ENCODE data around the gene DNASE1L2. TPM values are rescaled to one million over a fixed set of nuclear protein-coding genes. Genes with fewer than 3 reads are reported as not detected.

Gene DNASE1L2
- total and polyA plus RNA-seq, 2 of the 4 experiments (the other 2 are of a cell fraction), result 0.18 to 0.75 TPM

DNA sequence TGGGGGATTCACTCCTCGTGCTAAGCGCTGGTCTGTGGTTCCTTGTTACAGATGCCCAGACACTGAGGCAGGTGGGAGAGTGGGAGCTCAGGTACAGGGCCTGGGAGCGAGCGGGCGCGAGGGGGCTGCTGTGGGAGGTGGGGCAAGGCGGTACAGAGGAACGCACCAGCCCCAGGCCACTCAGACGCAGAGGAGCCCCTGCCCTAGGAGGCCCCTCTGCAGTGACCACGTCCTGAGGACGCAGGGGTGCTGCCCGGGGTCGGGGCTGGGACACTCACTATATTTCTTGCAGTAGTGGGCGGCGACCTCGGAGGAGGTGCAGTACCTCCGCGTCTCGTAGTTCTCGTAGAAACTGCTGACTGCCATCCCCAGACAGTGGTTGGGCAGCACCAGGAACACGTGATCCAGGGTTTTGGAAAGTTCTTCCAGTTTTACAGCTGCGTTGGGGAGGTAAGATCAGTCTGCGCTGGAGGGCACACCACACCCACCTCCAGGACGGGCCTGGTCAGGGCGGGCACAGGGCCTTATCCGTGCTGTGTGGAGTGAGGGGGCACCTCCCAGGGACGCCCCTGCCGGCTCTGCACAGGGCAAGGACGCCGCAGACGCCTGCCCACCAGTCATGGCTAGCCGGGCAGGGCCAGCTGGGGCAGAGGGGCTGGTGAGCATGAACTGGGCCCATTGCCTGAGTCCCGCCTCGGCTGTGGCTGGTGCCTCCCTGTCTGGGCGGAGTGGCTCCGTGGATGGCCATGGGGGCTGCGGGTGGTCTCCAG lies 47.9 kb downstream of the DNASE1L2 start:
- dilution Hi-C loops (cut with HindIII; ENCODE audit: low sequenced_read_pairs, unreplicated experiment), result no loop called here
- ATAC-seq (ENCODE audit: low read depth) (no peak), DNase-seq (no peak)
- TF ChIP-seq SMC3 (IDR thresholded peaks at IDR 0.05; ENCODE audit: low read depth, low read length), result no peak
- TF ChIP-seq RAD21 (IDR thresholded peaks at IDR 0.05; ENCODE audit: low read length), result no peak
- TF ChIP-seq USF2 (IDR thresholded peaks at IDR 0.05; ENCODE audit: low read depth, low read length), result no peak
- no peak for TF ChIP-seq MAZ (IDR thresholded peaks at IDR 0.05; ENCODE audit: borderline replicate concordance, low read depth, low read length)
- no peak for TF ChIP-seq NFE2L2 (IDR thresholded peaks at IDR 0.05; ENCODE audit: low read depth, low read length)
- no peak for TF ChIP-seq MXI1 (IDR thresholded peaks at IDR 0.05; ENCODE audit: borderline replicate concordance, low read depth, low read length)
- TF ChIP-seq RFX5 (IDR thresholded peaks at IDR 0.05; ENCODE audit: low read depth, low read length), result no peak
- TF ChIP-seq RCOR1 (IDR thresholded peaks at IDR 0.05; ENCODE audit: insufficient replicate concordance, low read length), result no peak
- TF ChIP-seq FOS (IDR thresholded peaks at IDR 0.05; ENCODE audit: low read depth, low read length), result no peak
- TF ChIP-seq CEBPB (IDR thresholded peaks at IDR 0.05; ENCODE audit: low read depth, low read length), result no peak
- TF ChIP-seq POLR2A (IDR thresholded peaks at IDR 0.05; ENCODE audit: low read depth, low read length), result no peak
- TF ChIP-seq, protein P1, sequence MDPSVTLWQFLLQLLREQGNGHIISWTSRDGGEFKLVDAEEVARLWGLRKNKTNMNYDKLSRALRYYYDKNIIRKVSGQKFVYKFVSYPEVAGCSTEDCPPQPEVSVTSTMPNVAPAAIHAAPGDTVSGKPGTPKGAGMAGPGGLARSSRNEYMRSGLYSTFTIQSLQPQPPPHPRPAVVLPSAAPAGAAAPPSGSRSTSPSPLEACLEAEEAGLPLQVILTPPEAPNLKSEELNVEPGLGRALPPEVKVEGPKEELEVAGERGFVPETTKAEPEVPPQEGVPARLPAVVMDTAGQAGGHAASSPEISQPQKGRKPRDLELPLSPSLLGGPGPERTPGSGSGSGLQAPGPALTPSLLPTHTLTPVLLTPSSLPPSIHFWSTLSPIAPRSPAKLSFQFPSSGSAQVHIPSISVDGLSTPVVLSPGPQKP (IDR thresholded peaks at IDR 0.05; ENCODE audit: borderline replicate concordance, low read depth, low read length), result no peak
- TF ChIP-seq BHLHE40 (IDR thresholded peaks at IDR 0.05; ENCODE audit: low read depth, low read length), result no peak
- no peak for TF ChIP-seq MAFK (IDR thresholded peaks at IDR 0.05; ENCODE audit: low read depth, low read length)
- no peak for TF ChIP-seq CHD1 (IDR thresholded peaks at IDR 0.05; ENCODE audit: low read depth, low read length)
- TF ChIP-seq, protein P2, sequence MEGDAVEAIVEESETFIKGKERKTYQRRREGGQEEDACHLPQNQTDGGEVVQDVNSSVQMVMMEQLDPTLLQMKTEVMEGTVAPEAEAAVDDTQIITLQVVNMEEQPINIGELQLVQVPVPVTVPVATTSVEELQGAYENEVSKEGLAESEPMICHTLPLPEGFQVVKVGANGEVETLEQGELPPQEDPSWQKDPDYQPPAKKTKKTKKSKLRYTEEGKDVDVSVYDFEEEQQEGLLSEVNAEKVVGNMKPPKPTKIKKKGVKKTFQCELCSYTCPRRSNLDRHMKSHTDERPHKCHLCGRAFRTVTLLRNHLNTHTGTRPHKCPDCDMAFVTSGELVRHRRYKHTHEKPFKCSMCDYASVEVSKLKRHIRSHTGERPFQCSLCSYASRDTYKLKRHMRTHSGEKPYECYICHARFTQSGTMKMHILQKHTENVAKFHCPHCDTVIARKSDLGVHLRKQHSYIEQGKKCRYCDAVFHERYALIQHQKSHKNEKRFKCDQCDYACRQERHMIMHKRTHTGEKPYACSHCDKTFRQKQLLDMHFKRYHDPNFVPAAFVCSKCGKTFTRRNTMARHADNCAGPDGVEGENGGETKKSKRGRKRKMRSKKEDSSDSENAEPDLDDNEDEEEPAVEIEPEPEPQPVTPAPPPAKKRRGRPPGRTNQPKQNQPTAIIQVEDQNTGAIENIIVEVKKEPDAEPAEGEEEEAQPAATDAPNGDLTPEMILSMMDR (conservative IDR thresholded peaks at IDR 0.05; ENCODE audit: low read depth, low read length), result no peak
- peaks cover 39% of the 10 kb centered on the region for H3K27me3 ChIP-seq (ENCODE audit: control insufficient read depth, insufficient read depth, low read length)
- ChIA-PET CTCF (no interaction called here), POLR2A (ENCODE audit: unreplicated experiment) (no interaction called here)
- H2BK20ac ChIP-seq (ENCODE audit: low read depth, low read length), result no peak overlapping the region
- no peaks in the 10 kb centered on the region for H3K9me1 ChIP-seq (ENCODE audit: insufficient read depth, low read length)
- no peak overlapping the region for H4K5ac ChIP-seq (ENCODE audit: low read depth, low read length)
- H3K9ac ChIP-seq (ENCODE audit: low read depth, low read length), result no peak overlapping the region
- H3K23ac ChIP-seq (ENCODE audit: low read depth, low read length), result no peak overlapping the region
- intact Hi-C loops (cut with micrococcal nuclease), result no loop called here
- no peak overlapping the region for H4K91ac ChIP-seq (ENCODE audit: insufficient read depth, low read depth, low read length)
- no peak overlapping the region for H2AK9ac ChIP-seq (replicated peaks; ENCODE audit: low read depth, low read length, poor library complexity)
- H3K14ac ChIP-seq (replicated peaks; ENCODE audit: low read depth, low read length), result no peak overlapping the region
- in situ Hi-C loops (cut with MboI; ENCODE audit: low sequenced_read_pairs), result no loop called here
- no peak overlapping the region for H3K27ac ChIP-seq (ENCODE audit: insufficient read depth, low read length)
- no TSS peak for BruUV-seq (replicated peaks)
- no peaks in the 10 kb centered on the region for H3K9me3 ChIP-seq (ENCODE audit: control insufficient read depth, insufficient read depth, low read length)
- H3K36me3 ChIP-seq (ENCODE audit: control insufficient read depth, insufficient read depth, low read length), result no peaks in the 10 kb centered on the region
- no peak overlapping the region for H2AFZ ChIP-seq (replicated peaks; ENCODE audit: low read length, poor library complexity)
- H3K18ac ChIP-seq (ENCODE audit: low read depth, low read length), result no peak overlapping the region
- H4K20me1 ChIP-seq (ENCODE audit: insufficient read depth, low read length), result no peaks in the 10 kb centered on the region
- H4K8ac ChIP-seq (ENCODE audit: low read depth in 2 of 2, low read length in 2 of 2), result no peak overlapping the region
- H3K4me3 ChIP-seq (ENCODE audit: insufficient read depth, low read depth, low read length), result no peak overlapping the region
- H2BK15ac ChIP-seq (ENCODE audit: low read depth, low read length), result no peak overlapping the region
- H2AK5ac ChIP-seq (ENCODE audit: low read depth, low read length), result no peak overlapping the region
- 86% methylated on average over 20 of the region's 37 CpGs; no CpG with 5 or more reads in 1 of the 2 experiments for WGBS, 2 experiments (ENCODE audit: extremely low coverage in 2 of 2, insufficient read length in 1 of 2)
- no peaks in the 10 kb centered on the region for H3K4me1 ChIP-seq (ENCODE audit: control insufficient read depth, insufficient read depth, low read length)
- no peak overlapping the region for H3K4me2 ChIP-seq (ENCODE audit: low read depth, low read length)
- no peak overlapping the region for H2BK5ac ChIP-seq (ENCODE audit: low read depth, low read length, poor library complexity, severe bottlenecking)
- no peak overlapping the region for H3K56ac ChIP-seq (ENCODE audit: extremely low read depth, insufficient read depth, low read length)
- no peak overlapping the region for H3K4ac ChIP-seq (ENCODE audit: low read depth, low read length)
- no peaks in the 10 kb centered on the region for H3K79me1 ChIP-seq (ENCODE audit: low read depth in 1 of 2, low read length in 2 of 2)
- H2BK120ac ChIP-seq (ENCODE audit: low read depth, low read length), result no peak overlapping the region

Measured in IMR-90 (cell line).